Epithelial cell of esophagus (primary cell): Measurements from ENCODE around the gene CHP2.

Source experiments
- DNase-seq: peaks from one replicate; pipeline ENCODE4 v3.0.0; 2010; ENCODE audit warnings: low read depth
- H3K4me3 ChIP-seq: 2 replicates; pipeline ENCODE4 v1.5.1; 2011; ENCODE audit warnings: mild to moderate bottlenecking, low read length, control low read depth
- CTCF ChIP-seq: IDR thresholded peaks from 2 replicates; pipeline ENCODE4 v1.5.1; 2011; ENCODE audit warnings: low read depth, mild to moderate bottlenecking, low read length, control low read depth, inconsistent platforms; ENCODE audit not compliant: insufficient read depth; ENCODE audit errors: missing control alignments

The CHP2 gene

GRCh38 chr16:23754594-23755483 lies at the start of gene CHP2:
Gene CHP2, plus strand, starts transcription at chr16:23755026. Its CDS starts 24 bp downstream, at chr16:23755050.
- peak within 1 kb of the TSS; percentile 41 for H3K4me3 ChIP-seq
- no peak for TF ChIP-seq CTCF
- peak; percentile 42 for DNase-seq

DNA sequence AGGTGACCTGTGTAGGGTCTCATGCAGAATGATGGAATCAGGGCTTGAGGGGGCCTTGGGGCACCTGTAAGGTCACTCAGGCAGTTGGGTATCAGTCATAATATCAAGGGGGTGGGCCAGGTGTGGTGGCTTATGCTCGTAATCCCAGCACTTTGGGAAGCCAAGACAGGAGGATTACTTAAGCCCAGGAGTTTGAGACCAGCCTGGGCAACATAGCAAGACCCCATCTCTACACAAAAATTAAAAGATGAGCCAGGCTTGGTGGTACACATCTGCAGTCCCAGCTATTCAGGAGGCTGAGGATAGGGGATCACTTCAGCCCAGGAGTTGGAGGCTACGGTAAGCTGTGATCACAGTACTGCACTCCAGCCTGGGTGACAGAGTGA lies 49.3 kb upstream of the CHP2 start:
- TF ChIP-seq CTCF, result no peak
- DNase-seq, result no peak
- H3K4me3 ChIP-seq, result no peak overlapping the region

DNA sequence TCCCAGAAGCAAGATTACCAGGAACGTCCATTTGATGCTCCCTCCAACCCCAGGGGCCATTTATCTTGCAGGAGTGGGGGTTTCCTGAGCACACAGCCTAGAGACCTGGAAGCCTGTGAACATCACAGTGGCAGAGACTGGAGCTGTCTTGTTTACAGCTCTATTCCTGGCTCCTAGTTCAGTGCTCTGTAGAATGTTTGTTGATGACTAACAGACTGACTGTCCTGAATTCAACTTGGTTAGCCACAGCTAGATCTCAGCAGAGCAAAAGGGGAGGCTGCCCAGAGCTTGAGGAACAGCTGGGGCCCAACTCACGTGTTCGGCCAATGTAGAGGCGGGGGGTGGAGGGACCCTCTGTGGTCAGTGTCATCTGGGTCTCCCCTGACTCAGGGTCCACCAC lies 48.4 kb upstream of the CHP2 start:
- TF ChIP-seq CTCF, result no peak
- no peak for DNase-seq

DNA sequence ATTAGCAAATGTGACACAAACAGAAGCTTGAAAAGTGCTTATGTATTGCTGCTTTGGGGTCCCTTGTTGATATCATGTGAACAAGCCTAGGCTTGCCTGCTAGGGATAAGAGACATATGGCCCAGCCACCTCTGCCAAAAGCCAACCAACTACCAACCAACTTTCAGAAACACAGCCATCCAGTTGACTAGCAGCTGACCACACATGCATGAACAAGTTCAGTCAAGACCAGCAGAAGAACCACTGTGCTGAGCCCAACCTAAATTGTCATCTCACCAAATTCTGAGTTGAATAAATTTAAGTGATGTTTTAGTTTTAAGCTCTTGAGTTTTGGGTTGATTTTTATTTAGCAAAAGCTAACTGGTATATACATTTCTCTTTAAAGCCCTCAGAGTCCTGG lies 45.3 kb upstream of the CHP2 start:
- no peak overlapping the region for H3K4me3 ChIP-seq
- DNase-seq, result no peak
- no peak for TF ChIP-seq CTCF

More for the DNA sequence above, 48.4 kb upstream of the CHP2 start:
- H3K4me3 ChIP-seq, result no peak overlapping the region

DNA sequence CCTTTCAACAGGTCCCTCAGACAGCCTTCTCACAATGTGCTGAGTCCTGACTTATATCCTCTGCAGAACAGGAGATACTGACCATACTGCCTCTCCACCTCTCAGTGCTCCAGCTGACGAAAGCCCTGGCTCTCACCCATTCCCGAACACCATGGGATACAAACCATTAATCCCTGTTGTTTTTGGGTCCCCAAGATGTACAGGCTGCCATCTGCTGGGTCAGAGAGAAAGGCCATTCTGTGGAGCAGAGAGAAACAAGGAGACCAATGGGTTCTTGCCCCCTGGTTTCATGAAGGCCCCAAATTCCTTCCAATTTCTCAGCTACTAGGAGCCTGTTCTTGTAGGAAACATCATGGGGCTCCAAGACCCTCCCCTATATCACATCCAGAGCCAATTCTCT lies 44.8 kb upstream of the CHP2 start:
- H3K4me3 ChIP-seq, result no peak overlapping the region
- DNase-seq, result no peak
- TF ChIP-seq CTCF, result no peak

DNA sequence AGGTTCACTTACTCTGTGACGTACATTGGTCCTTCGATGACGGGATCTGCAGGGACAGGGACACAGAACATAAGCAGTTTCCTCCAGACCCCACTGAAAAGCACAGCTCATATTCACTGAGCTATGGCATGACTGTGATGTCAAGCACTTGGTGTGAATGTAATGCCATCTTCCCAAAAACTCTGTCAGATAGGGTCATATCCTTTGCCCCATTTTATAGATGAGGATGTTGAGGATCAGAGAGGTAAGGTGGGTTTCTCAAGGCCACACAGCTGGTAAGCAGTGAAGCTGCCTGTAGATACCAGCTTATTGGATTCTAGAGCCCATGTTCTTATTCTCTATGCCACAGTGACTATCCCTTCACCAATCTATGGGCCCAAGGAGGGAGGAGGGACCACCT lies 44.3 kb upstream of the CHP2 start:
- H3K4me3 ChIP-seq, result no peak overlapping the region
- DNase-seq, result no peak
- TF ChIP-seq CTCF, result no peak

GRCh38 chr16:23711785-23712184 lies 43.0 kb upstream of the CHP2 start:
- H3K4me3 ChIP-seq, result no peak overlapping the region
- TF ChIP-seq CTCF, result no peak
- DNase-seq, result no peak
